RPMI8226 (cell line): Measurements from ENCODE around the gene ZNF746.
"Not testable (repeated sequence)": the region's sequence is repeated elsewhere in the genome, so short reads cannot be mapped to it uniquely, and the experiment has no call there.

Source experiments
- DNase-seq: peaks from one replicate; pipeline ENCODE4 v3.0.0-alpha.2; 2015

Gene ZNF746

DNA sequence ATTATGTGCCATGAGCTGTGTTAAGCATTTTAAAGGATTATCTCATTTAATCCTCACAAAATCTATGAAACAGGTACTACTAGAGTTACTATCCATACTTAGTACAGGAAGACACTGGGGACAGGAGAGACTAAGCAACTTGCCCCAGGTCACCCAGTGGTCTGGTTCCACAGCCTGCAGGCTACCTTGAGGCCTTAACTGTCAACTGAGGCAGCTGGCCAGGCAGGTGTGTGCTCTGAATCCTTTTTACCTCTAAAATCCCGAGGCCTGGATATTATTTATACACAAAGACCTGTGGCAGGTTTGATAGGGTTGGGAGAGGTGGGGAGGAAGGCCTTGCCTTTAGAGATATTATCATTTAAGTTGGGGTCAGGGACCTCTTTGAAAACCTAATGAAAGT is 39.8 kb downstream of the ZNF746 start:
- DNase-seq = no peak

DNA sequence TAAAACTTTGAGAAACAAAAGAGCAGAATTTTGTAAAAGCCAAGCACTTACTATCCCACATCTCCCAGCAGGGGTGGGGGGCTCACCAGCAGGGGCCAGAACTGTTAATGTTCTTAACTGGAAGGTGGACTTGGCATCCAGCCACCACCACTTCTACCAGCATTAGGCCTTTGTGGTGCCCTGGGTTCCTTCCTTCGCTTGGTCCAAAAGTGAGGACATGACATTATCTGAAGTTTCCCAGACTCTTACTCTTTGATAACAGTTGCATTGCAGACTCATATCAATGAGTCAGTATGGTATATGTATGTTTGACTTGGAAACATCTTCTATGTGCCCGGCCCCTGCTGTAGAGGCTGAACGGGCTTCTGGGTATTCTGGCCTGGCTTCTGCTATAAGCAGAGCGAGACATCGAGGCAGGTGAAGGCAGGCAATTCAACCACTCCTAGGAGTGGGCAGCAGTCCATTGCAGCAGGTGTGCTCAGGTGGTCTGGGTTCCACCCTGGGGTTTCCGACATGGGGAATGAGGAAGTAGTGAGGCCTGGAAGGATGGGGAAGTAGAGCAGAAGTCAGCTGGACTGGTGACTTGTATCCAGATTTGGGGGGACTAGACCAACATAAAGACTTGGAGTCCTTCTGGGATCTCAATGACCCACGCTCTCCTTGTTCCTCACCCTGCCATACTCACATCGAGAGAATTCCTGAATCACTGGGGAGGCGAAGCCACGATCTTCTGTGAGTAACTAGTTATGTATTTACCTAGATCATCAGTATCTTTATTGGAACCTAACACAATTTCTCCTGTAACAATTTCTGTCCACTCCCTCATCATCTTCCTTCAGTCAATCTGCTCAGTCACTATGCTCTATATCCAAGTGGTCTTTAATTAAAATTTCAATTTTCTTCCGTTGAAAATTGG is 40.8 kb downstream of the ZNF746 start:
- DNase-seq = no peak

DNA sequence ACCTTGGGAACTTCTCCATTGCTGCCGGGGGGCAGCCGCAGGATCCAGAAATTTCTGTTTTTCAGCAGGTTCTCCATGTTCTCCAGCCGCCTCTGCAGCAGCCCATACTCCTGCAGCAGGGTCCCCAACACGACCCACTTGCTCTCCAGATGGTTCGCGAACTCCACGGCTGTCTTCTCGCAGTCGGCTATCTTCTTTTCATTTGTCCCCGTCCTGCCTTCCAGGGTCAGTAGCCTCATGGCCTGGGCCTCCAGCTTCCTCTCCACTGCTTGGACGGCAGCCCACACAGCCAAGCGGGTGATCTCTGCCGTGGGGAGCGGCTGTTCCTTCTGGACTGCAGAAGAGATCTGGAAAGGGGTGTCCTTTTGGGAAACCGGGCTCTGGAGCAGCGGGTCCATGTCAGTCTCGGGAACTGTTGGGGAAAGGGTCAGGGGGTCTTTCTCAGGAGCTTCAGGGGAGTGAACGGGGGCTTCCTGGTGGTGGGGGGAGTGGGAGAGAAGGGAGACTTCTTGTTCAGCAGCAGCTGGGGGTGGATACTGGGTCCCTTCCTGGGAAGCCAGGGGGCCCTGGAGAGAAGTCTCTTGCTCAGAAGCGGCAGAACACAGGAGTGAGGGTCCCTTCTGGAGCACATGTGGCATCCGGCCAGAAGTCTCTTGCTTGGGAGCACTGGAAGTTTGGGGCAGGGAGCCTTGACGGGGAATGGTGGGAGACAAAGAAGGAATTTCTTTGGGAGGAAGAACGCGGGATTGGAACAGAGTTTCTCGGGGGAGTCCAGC is 42.2 kb downstream of the ZNF746 start:
- DNase-seq = no peak

DNA sequence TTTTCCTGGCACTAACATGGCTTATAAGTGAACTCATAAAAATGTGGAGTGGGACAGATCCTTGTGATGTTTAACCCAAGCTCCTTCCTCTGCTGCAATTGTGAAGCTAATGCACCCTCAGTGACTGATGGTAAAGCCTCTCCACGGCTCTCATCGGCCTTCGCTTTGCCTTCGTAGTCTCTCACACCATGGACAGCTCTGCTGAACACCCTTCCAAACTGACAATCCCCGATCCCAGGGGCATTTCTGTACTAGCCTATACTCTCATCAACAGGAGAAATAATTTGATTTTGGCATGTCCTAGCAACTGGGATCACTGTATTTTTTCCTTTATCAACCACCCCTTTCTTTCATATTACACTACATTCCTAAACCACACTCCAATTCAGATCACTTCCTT is 42.9 kb downstream of the ZNF746 start:
- DNase-seq = no peak

DNA sequence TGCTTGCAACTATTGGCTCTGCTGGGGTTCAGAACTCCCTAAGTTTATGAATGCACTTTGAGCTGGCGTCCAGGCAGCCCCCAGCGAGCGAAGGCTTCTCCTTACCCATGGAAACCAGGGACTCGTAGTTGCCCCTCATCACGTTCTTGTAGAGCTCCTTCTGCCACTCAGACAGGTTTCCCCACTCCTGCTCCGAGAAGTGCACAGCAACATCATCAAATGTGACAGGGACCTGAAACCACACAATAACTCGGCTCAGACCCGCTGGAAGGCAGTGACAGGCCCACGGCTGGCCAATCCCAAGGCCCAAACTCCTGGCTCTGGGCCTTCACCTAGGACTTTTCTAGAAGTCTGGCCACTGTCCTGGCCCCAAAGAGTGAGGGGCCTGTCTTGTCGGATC is 43.6 kb downstream of the ZNF746 start:
- no peak for DNase-seq

DNA sequence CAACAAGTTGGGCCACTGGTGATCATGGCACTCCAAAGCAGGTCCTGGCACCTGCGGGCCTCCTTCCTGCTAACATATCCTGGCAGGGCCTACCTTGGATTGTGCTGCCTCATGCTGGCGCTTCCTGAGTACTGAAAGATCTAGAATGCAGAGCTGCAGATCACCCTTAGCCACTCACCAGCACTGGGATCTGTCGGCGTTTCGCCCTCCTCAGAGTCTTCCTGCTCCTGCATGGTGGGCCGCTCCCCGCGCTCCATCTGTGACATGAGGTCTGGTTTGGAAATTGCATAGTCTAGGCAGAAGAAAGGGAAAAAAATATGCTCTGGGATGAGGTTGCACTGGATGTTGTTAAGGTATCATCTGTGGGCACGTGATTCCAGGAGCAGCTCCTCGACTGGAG is 46.8 kb downstream of the ZNF746 start:
- DNase-seq = no peak

DNA sequence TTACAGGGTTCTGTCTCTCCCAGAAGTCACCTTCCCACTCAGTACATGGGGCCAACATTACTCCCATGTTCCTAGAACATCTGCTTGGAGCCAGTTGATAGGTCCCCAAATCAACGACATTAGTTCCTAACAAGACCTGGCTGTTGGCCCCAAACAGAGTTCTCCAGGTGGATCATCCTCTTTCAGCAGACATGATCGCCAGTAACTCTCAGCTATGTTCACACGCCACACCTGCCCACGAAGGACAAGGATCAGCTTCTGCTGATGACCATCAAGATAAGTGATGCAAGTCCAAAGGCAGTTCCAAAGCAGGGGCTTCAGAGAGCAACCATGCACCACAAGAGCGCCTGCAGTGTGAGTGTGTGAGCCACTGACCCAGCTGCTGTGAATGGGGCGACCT is 47.7 kb downstream of the ZNF746 start:
- DNase-seq = no peak

DNA sequence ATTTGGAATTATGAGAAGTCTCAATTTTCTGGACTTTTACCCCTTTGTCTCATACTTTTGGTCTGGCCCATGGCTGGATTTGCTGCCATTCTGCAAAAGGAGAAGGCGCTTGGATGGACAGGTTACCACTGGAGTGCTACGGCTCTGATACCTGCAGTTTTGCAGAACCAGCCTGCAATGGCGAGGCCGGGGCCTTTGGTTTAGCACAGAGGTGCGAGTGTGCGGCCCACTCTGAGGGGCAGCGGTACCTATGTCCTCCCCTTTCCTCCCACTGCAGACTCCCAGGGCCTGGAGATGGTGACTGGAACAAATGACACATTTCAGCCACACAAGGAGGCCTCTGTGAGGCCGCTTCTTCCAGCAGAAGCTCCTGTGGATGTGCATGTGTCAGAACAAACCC is 48.6 kb downstream of the ZNF746 start:
- no peak for DNase-seq

DNA sequence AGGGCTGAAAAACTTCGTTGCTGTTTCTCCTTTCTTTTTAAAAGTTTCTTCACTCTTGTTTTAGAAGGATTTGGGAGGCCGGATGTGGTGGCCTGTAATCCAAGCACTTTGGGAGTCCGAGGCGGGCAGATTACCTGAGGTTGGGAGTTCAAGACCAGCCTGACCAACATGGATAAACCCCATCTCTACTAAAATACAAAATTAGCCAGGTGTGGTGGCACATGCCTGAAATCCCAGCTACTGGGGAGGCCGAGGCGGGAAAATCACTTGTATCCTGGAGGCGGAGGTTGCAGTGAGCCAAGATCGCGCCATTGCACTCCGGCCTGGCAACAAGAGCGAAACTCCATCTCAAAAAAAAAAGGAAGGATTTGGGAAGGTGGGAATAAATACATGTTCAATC is 51.6 kb downstream of the ZNF746 start:
- DNase-seq = not testable (repeated sequence)

DNA sequence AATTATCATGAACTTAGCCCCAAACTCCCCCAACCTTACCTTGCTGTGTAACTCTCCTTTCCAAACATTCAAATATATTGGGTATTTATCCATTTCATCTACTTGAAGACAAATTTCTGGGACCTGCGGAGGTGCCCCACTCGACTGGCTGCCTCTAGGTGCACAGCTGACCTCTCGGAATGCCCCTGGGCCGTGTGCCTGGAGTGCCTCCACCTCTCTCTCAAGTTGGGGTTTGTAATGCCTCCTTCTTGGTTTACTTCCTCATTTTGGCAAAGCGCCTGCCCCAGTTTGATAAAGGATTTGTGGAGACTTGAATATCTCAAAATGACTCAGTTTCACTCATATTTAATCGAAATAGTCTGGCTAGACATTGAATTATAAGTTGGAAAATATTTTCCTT is 53.3 kb downstream of the ZNF746 start:
- DNase-seq = no peak

DNA sequence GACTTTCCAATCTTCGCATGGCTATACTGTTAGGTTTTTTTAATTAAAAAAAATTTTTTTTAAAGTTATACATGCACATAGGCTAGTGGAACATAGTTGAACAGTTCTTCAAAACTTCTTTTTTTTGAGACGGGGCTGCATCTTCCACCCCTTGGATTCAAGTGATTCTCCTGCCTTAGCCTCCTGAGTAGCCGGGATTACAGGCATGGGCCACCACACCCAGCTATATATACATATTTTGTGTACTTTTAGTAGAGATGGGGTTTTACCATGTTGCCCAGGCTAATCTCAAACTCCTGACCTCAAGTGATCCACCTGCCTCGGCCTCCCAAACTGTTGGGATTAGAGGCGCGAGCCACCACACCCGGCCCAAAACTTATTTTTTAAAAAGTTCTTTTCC is 54.1 kb downstream of the ZNF746 start:
- no peak for DNase-seq

DNA sequence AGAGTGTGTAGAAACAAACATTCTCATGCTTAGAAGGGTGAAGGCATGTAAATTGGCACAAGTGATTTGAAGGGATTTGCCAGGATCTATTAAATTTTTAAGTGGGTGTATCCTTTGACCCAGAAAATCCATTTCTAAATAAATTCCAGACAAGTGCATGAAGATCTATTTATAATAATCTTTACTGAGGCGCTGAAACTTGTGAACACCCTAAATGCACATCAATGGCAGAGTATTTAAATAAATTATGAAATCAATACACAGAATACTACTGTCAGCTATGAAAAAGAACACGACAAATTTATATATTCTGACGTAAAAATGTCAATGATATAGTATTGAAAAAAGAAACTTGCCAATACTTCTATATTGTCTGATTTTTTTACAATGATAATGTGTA is 54.7 kb downstream of the ZNF746 start:
- no peak for DNase-seq

DNA sequence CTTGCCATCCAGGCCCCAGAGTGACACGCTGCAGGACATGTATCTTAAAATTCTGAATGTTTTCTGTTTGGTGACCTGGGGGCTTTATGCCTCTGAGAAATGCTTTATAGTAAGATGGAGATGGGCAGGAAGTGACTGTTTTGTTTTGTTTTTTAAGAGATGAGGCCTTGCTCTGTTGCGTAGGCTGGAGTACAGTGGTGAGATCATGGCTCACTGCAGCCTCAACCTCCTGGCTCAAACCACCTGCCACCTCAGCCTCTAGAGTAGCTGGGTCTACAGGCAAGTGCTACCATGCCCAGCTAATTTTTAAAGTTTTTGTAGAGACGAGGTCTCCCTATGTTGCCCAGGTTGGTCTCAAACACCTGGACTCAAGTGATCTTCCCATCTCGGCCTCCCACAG is 57.4 kb downstream of the ZNF746 start:
- no peak for DNase-seq

DNA sequence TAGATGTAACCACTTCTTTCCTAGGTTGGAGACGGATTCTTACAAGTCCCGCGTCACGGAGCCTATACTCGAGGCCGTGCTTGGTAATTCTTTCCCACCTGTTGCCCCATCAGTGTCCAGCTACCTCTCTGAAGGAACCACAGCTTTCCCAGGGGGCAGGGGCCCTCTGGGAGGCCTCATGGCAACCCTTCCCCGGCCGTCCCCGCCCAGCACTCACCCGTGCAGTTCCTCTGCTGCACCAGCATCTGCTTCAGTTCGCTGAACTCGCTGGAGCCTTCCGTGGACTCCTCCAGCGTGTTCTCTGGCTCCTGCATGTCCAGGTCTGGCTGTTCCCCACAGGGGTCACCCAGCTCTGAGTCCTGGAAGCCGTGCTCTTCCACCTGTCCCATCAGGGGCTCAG is 61.3 kb downstream of the ZNF746 start:
- DNase-seq = no peak

DNA sequence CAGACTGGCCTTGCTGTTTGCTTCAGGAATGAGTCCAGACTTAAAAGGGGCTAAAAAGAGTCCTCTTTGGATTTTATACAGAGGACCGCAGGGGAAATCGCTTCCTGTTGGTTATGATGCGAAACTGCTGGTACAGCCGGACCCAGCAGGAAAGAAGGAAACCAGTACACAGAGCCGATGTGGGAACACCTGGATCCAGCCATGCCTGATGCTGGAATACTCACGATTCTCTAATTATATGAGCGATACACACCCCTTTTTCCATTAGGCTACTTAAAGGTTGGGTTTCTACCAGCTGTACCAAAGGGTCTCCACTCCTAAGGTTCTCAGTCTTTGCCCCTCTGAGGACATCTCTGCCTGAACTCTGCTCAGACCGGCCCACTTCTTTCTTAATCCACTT is 64.5 kb downstream of the ZNF746 start:
- no peak for DNase-seq

DNA sequence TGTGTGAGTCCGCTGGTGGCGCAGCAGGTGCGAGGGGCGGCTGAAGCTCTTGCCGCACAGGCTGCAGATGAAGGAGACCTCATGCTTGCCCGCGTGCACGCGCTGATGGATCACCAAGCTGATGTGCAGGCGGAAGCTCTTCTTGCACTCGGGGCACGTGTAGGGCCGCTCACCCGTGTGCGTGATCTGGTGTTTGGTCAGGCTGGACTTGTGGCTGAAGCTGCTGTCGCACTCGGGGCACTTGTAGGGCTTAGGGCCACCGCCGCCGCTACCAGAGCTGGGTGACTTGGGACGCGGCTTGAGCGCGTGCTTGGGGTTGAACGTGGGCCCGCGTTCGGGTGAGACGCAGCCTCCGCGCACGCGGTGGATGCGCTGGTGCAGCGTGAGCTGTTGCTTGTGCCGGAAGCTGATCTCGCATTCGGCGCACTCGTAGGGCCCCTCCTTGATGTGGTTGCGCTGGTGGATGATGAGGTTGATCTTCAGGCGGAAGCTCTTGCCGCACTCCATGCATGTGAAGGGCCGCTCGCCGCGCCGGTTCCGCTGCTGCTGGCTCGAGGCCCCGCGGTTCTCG is 65.4 kb downstream of the ZNF746 start:
- no peak for DNase-seq

DNA sequence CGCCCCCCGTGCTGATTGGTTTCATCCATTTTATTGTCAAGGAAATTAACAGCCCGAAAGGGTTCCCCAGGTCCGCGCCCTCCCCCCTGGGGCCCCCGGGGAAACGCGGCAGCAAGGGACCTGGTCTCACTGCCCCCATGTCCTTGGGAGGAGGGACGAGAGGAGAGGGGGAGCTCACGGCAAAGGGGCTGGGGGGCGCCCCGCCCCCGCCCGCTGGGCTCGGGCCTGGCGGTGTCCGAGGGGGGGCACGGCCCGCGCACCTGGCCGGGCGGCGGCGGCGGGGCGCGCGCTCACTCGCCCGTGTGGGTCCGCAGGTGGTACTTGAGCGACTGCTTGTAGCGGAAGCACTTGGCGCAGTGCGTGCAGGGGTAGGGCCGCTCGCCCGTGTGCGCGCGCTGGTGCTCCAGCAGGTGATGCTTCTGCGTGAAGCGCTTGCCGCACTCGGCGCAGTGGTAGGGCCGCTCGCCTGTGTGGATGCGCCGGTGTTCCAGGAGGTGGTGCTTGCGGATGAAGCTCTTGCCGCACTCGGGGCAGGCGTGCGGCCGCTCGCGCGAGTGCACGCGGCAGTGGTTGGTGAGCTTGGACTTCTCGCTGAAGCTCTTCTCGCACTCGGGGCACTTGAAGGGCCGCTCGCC is 66.0 kb downstream of the ZNF746 start:
- no peak for DNase-seq

DNA sequence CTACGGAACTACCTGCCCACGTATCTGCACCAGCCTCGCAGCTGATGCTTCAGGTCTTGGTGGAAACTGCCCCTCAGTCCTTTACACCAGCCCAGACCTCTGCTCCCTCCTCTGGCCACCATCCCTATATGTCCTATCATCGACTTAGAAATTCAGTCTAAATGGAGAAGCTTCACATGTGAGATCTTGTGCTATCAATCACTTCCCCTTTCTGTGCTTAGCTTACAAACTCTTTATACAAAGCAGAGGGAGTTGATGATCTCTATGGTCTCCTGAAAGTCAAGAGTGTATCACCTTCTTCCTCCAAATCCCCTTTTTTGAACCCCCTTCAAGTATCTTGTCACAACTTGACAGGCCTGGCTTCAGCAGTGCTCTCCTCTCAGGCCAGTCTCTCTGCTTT is 67.4 kb downstream of the ZNF746 start:
- no peak for DNase-seq

DNA sequence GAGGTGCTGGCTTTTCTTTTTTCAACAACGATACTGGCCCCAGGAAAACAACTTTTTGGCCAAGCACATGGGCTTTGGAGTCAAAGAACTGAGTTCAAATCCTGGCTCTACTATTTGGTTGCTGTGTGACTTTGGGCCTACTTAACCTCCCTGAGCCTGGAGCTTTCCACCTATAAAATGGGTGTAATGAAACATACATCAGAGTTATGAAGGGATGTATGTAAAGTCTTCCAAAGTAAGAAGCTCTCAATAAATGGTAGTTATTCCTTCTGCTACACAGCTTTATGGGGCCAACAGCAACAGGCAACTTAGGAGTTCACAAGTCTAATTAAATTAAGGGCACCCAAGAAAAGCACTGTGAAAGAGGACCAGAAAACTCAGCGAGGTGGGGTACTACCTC is 69.7 kb downstream of the ZNF746 start:
- no peak for DNase-seq

DNA sequence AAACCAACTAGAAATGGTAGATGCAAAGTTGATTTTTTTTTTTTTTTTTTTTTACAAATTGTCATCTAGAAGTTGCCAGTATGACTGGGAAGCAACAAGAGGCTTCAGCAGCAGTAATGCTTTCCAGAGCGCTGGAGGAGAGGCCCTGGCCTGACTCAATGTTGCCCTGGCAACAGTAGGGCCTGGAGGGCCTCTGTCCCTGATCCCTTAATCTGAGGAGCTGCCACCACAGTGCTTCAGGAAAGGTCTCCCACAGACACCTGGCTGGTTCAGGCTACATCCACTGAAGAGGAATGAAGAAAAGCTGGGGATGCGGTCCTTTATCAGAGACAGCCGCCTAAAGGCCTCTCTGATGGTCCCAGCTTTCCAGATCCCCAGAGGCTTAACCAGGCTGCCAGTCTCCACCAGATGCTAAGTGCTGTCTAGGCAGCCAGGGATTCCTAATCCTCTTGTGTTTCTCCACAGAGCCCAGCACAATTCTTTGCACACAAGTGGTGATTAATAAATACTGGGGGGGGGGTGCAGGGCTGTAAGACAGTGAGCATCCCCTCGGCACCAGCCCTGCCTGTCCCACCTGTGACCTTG is 70.4 kb downstream of the ZNF746 start:
- no peak for DNase-seq

DNA sequence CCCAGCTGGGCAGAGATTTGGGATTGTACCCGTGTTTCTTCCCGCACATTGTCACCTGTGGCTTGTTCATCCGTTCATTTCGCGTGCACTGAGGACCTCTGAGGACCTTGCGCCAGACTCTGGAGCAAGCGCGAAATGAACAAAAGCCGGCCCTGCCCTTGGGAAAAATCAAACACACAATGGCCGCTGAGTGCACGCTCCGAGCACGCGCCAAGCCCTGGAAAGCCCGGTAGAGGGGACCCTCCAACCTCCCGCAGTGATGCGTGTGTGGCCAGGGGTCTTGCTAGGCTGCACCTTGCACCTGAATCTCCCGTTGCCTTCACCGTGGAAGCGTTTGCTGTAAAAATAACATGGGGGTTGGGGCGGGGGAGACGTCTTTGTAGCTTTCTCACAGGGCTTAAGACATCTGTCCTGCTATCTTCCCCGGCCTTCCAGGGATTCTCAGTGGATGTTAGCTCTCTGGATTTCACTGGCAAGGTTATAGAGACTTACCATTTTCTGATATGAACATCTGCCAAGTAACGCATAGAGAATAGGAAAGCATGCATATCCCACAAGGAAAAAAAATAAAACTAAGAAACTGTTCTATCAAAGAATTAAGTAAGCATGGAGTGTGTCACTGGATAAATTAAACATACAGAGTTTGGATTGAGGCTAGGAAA is 74.0 kb downstream of the ZNF746 start:
- DNase-seq = no peak

DNA sequence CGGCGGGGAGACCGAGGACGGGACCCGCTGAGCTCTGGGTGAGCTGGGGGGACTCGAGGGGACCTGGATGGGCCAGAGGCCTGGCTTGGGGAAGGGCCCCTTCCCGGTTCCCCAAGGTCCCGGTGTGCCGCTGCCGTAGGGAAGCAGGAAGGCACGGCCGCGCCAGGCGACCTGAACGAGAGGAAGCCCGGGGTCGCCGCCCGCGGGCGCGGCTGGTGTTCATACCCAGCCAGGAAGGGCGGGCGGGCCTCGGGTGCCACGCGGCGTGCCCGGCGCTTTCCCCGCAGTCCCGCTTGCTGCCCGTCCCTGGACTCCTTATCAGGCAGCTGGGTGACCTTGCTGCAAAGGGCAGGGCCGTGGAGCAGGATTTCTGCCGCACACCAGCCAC is 74.7 kb downstream of the ZNF746 start:
- DNase-seq = no peak
